HepG2 (cell line): ENCODE measurements around the gene MAN1C1. TPM values are rescaled to one million over a fixed set of nuclear protein-coding genes. Genes with fewer than 3 reads are reported as not detected.

ENCODE experiments used
- GABPB1 ChIP-seq: IDR thresholded peaks from 2 replicates; pipeline ENCODE4 v1.6.1; 2016; ENCODE audit warnings: mild to moderate bottlenecking, missing genetic modification reagents, moderate library complexity, missing compliant biosample characterization
- IKZF5 ChIP-seq: IDR thresholded peaks from 2 replicates; pipeline ENCODE4 v1.6.1; 2018; ENCODE audit warnings: missing genetic modification reagents, mild to moderate bottlenecking, missing compliant biosample characterization
- STAT6 ChIP-seq: sonication (generic); formaldehyde crosslinking; IDR thresholded peaks from 2 replicates; pipeline ENCODE4 v1.4.0; 2020; ENCODE audit warnings: missing genetic modification reagents, mild to moderate bottlenecking, borderline replicate concordance
- ZNF143 ChIP-seq: sonication (generic); formaldehyde crosslinking; IDR thresholded peaks from 2 replicates; pipeline ENCODE4 v1.4.0; 2020; ENCODE audit warnings: missing genetic modification reagents
- ZNF687 ChIP-seq: sonication (generic); formaldehyde crosslinking; IDR thresholded peaks from 2 replicates; pipeline ENCODE4 v1.5.1; 2020; ENCODE audit warnings: mild to moderate bottlenecking, missing genetic modification reagents, moderate library complexity
- polyA plus RNA-seq, 8 experiments: library from polyadenylated mRNA; depleted of rRNA in 3 of 8; stranded (reverse) in 7 of 8; unstranded in 1 of 8; fragments of >200 nt; fragmentation: Illumina TruSeq in 4 of 8; extraction: Trizol in 4 of 8; gene quantifications; 2 replicates each; pipeline versions ENCODE4 v1.2.1 to v1.2.3, GENCODE V29; 2011 to 2016; ENCODE audit warnings: low read depth in 4 of 8, missing spikeins in 1 of 8, mixed read lengths in 1 of 8; ENCODE audit not compliant: insufficient read depth in 1 of 8
- total RNA-seq, 5 experiments: library from RNA; depleted of rRNA; stranded (reverse); fragments of >200 nt; fragmentation: Illumina TruSeq; extraction: Trizol; gene quantifications; 2 replicates each; pipeline ENCODE4 v1.2.3, GENCODE V29; 2016; ENCODE audit warnings: low read depth in 1 of 5

Gene MAN1C1
- total and polyA plus RNA-seq, 2 of the 13 experiments (the other 11 are each of a cell fraction or from before 2014, with no cell fraction given): 0.18 to 0.49 TPM

- TF ChIP-seq IKZF5: peak; percentile 40; the same call in 1 of the 2 replicates
- TF ChIP-seq STAT6 (CRISPR knock-in tag): no peak
- TF ChIP-seq ZNF143 (CRISPR knock-in tag): no peak
- TF ChIP-seq GABPB1: 0 out of 2 replicates have a peak, but pooled peaks have one; percentile 31
- peak; percentile 50 for TF ChIP-seq ZNF687
Observed at GRCh38 chr1:25573591-25573930, 43.0 kb upstream of the MAN1C1 start (continued).
